ENCODE results near the gene GNAZ.

DNA sequence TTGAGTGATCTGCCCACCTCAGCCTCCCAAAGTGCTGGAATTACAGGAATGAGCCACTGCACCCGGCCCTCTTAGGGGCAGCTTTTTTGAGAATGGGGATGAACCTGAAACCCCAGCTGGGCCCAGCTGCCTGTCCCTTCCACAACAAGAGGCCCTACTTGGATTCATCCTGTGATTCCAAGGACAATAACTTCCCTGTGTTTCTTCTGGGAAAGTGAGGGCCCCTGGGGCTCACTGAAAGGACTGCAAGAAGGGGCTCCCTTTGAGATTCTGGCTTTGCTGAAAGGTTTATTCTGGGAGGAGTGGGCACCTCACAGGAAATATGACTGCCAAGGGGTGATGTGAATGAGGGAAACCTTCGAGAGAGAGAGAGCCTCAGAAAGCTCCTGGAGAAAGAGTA is 12.3 kb upstream of the GNAZ start:
- TF ChIP-seq, protein P1, sequence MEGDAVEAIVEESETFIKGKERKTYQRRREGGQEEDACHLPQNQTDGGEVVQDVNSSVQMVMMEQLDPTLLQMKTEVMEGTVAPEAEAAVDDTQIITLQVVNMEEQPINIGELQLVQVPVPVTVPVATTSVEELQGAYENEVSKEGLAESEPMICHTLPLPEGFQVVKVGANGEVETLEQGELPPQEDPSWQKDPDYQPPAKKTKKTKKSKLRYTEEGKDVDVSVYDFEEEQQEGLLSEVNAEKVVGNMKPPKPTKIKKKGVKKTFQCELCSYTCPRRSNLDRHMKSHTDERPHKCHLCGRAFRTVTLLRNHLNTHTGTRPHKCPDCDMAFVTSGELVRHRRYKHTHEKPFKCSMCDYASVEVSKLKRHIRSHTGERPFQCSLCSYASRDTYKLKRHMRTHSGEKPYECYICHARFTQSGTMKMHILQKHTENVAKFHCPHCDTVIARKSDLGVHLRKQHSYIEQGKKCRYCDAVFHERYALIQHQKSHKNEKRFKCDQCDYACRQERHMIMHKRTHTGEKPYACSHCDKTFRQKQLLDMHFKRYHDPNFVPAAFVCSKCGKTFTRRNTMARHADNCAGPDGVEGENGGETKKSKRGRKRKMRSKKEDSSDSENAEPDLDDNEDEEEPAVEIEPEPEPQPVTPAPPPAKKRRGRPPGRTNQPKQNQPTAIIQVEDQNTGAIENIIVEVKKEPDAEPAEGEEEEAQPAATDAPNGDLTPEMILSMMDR (conservative IDR thresholded peaks at IDR 0.05): no peak
- no peak for TF ChIP-seq EZH2 (IDR thresholded peaks at IDR 0.05; ENCODE audit: low read depth)
